ENCODE measurements around the gene COG2. TPM values are rescaled to one million over a fixed set of nuclear protein-coding genes. Genes with fewer than 3 reads are reported as not detected.
A peak's percentile ranks its signal among the peaks of the same experiment; 100 is the strongest.

Gene COG2
- total and polyA plus RNA-seq, 7 experiments from 2014 or later: 21.6 to 47.5 (median 35.3) TPM

GRCh38 chr1:230624097-230624713, 18.1 kb upstream of the COG2 start:
- no peaks in the 10 kb centered on the region for H3K27me3 ChIP-seq (ENCODE audit: control insufficient read depth in 2 of 2, insufficient read depth in 2 of 2, low read length in 2 of 2)
- POLR2A ChIA-PET: no interaction called here
- intact Hi-C loops (cut with micrococcal nuclease): no loop called here
- Mint-ChIP-seq H3K4me3 (no peak overlapping the region), H3K9me3 (no peaks in the 10 kb centered on the region), H3K4me1 (no peaks in the 10 kb centered on the region), H3K27ac (peak overlapping the region in 1 of 9 donors; percentile 51), H3K36me3 (no peaks in the 10 kb centered on the region), H3K27me3 (peaks cover 0 to 24% (median 20%) of the 10 kb centered on the region in 5 donors)
- CTCF ChIA-PET: no interaction called here
- H3K9me3 ChIP-seq (ENCODE audit: control insufficient read depth in 2 of 3, low read length in 3 of 3): no peaks in the 10 kb centered on the region
- no peaks in the 10 kb centered on the region for H3K36me3 ChIP-seq (ENCODE audit: control insufficient read depth in 2 of 3, insufficient read depth in 3 of 3, low read length in 3 of 3)
- H3K4me3 ChIP-seq (ENCODE audit: low read length): no peak overlapping the region
- ATAC-seq: no peak
- H3K27ac ChIP-seq (ENCODE audit: low read depth, low read length): no peak overlapping the region
- no peak for DNase-seq
- H3K4me1 ChIP-seq (ENCODE audit: control insufficient read depth in 2 of 2, insufficient read depth in 2 of 2, low read length in 2 of 2): no peaks in the 10 kb centered on the region

- Histone ChIP-seq H3K27me3 (ENCODE audit: control insufficient read depth in 2 of 2, insufficient read depth in 2 of 2, low read length in 2 of 2) (no peaks in the 10 kb centered on the region), H3K4me3 (ENCODE audit: low read length) (no peak overlapping the region), H3K27ac (ENCODE audit: low read depth, low read length) (no peak overlapping the region), H3K36me3 (ENCODE audit: control insufficient read depth in 2 of 3, insufficient read depth in 3 of 3, low read length in 3 of 3) (no peaks in the 10 kb centered on the region), H3K4me1 (ENCODE audit: control insufficient read depth in 2 of 2, insufficient read depth in 2 of 2, low read length in 2 of 2) (no peaks in the 10 kb centered on the region), H3K9me3 (ENCODE audit: control insufficient read depth in 2 of 3, low read length in 3 of 3) (no peaks in the 10 kb centered on the region)
- Mint-ChIP-seq H3K4me3 (no peak overlapping the region), H3K27ac (no peak overlapping the region), H3K9me3 (no peaks in the 10 kb centered on the region), H3K4me1 (no peaks in the 10 kb centered on the region), H3K27me3 (peaks cover 0 to 17% (median 14%) of the 10 kb centered on the region in 5 donors), H3K36me3 (no peaks in the 10 kb centered on the region)
- CTCF ChIA-PET: no interaction called here
- intact Hi-C loops (cut with micrococcal nuclease): no loop called here
- no peak for DNase-seq
- no peak for ATAC-seq
- POLR2A ChIA-PET: no interaction called here
These were observed 16.0 kb upstream of the COG2 start for GRCh38 chr1:230626232-230626631.

GRCh38 chr1:230627767-230628166, 14.5 kb upstream of the COG2 start:
- intact Hi-C loops (cut with micrococcal nuclease): no loop called here
- Histone ChIP-seq H3K27me3 (ENCODE audit: control insufficient read depth in 2 of 2, insufficient read depth in 2 of 2, low read length in 2 of 2) (no peaks in the 10 kb centered on the region), H3K4me1 (ENCODE audit: control insufficient read depth in 2 of 2, insufficient read depth in 2 of 2, low read length in 2 of 2) (no peaks in the 10 kb centered on the region), H3K9me3 (ENCODE audit: control insufficient read depth in 2 of 3, low read length in 3 of 3) (no peaks in the 10 kb centered on the region), H3K4me3 (ENCODE audit: low read length) (no peak overlapping the region), H3K36me3 (ENCODE audit: control insufficient read depth in 2 of 3, insufficient read depth in 3 of 3, low read length in 3 of 3) (no peaks in the 10 kb centered on the region), H3K27ac (ENCODE audit: low read depth, low read length) (no peak overlapping the region)
- Mint-ChIP-seq H3K4me1 (no peaks in the 10 kb centered on the region), H3K9me3 (no peaks in the 10 kb centered on the region), H3K36me3 (no peaks in the 10 kb centered on the region), H3K4me3 (no peak overlapping the region), H3K27ac (no peak overlapping the region), H3K27me3 (peaks cover 0 to 15% (median 5%) of the 10 kb centered on the region in 5 donors)
- no peak for ATAC-seq
- no peak for DNase-seq
- CTCF ChIA-PET: no interaction called here
- POLR2A ChIA-PET: no interaction called here

- DNase-seq (no peak), ATAC-seq (no peak)
- intact Hi-C loops (cut with micrococcal nuclease): no loop called here
- Histone ChIP-seq H3K36me3 (ENCODE audit: control insufficient read depth in 2 of 3, insufficient read depth in 3 of 3, low read length in 3 of 3) (no peaks in the 10 kb centered on the region), H3K27me3 (ENCODE audit: control insufficient read depth in 2 of 2, insufficient read depth in 2 of 2, low read length in 2 of 2) (no peaks in the 10 kb centered on the region), H3K27ac (ENCODE audit: low read depth, low read length) (no peak overlapping the region), H3K4me3 (ENCODE audit: low read length) (no peak overlapping the region), H3K9me3 (ENCODE audit: control insufficient read depth in 2 of 3, low read length in 3 of 3) (no peaks in the 10 kb centered on the region), H3K4me1 (ENCODE audit: control insufficient read depth in 2 of 2, insufficient read depth in 2 of 2, low read length in 2 of 2) (no peaks in the 10 kb centered on the region)
- no peak overlapping the region for H3K27ac Mint-ChIP-seq
- ChIA-PET POLR2A (no interaction called here), CTCF (no interaction called here)
- H3K9me3 Mint-ChIP-seq: no peaks in the 10 kb centered on the region
- no peaks in the 10 kb centered on the region for H3K4me1 Mint-ChIP-seq
- no peaks in the 10 kb centered on the region for H3K36me3 Mint-ChIP-seq
- H3K4me3 Mint-ChIP-seq: no peak overlapping the region
- H3K27me3 Mint-ChIP-seq: peaks cover 0 to 9% (median 4%) of the 10 kb centered on the region in 5 donors
These were observed 12.8 kb upstream of the COG2 start for GRCh38 chr1:230629511-230629910.

GRCh38 chr1:230631477-230631876, 10.8 kb upstream of the COG2 start:
- Mint-ChIP-seq H3K36me3 (no peaks in the 10 kb centered on the region), H3K4me1 (no peaks in the 10 kb centered on the region), H3K4me3 (no peak overlapping the region), H3K27me3 (peaks cover 5 to 10% (median 7%) of the 10 kb centered on the region in 5 donors), H3K27ac (no peak overlapping the region), H3K9me3 (no peaks in the 10 kb centered on the region)
- no peaks in the 10 kb centered on the region for H3K27me3 ChIP-seq (ENCODE audit: control insufficient read depth in 2 of 2, insufficient read depth in 2 of 2, low read length in 2 of 2)
- DNase-seq: no peak
- H3K27ac ChIP-seq (ENCODE audit: low read depth, low read length): no peak overlapping the region
- H3K4me1 ChIP-seq (ENCODE audit: control insufficient read depth in 2 of 2, insufficient read depth in 2 of 2, low read length in 2 of 2): no peaks in the 10 kb centered on the region
- no peak overlapping the region for H3K4me3 ChIP-seq (ENCODE audit: low read length)
- H3K9me3 ChIP-seq (ENCODE audit: control insufficient read depth in 2 of 3, low read length in 3 of 3): no peaks in the 10 kb centered on the region
- intact Hi-C loops (cut with micrococcal nuclease): no loop called here
- ChIA-PET CTCF (no interaction called here), POLR2A (no interaction called here)
- H3K36me3 ChIP-seq (ENCODE audit: control insufficient read depth in 2 of 3, insufficient read depth in 3 of 3, low read length in 3 of 3): no peaks in the 10 kb centered on the region
- ATAC-seq: no peak

- intact Hi-C loops (cut with micrococcal nuclease): no loop called here
- ATAC-seq (peak; percentile 58), DNase-seq (peak in 1 of 9 donors; percentile 3)
- no peak overlapping the region for H3K27ac Mint-ChIP-seq
- Histone ChIP-seq H3K9me3 (ENCODE audit: control insufficient read depth in 2 of 3, low read length in 3 of 3) (no peaks in the 10 kb centered on the region), H3K4me1 (ENCODE audit: control insufficient read depth in 2 of 2, insufficient read depth in 2 of 2, low read length in 2 of 2) (no peaks in the 10 kb centered on the region), H3K4me3 (ENCODE audit: low read length) (no peak overlapping the region), H3K36me3 (ENCODE audit: control insufficient read depth in 2 of 3, insufficient read depth in 3 of 3, low read length in 3 of 3) (no peaks in the 10 kb centered on the region), H3K27ac (ENCODE audit: low read depth, low read length) (no peak overlapping the region), H3K27me3 (ENCODE audit: control insufficient read depth in 2 of 2, insufficient read depth in 2 of 2, low read length in 2 of 2) (no peaks in the 10 kb centered on the region)
- no peaks in the 10 kb centered on the region for H3K36me3 Mint-ChIP-seq
- H3K27me3 Mint-ChIP-seq: peaks cover 13 to 15% (median 14%) of the 10 kb centered on the region in 5 donors
- no peak overlapping the region for H3K4me3 Mint-ChIP-seq
- ChIA-PET CTCF (no interaction called here), POLR2A (no interaction called here)
- H3K4me1 Mint-ChIP-seq: no peaks in the 10 kb centered on the region
- H3K9me3 Mint-ChIP-seq: no peaks in the 10 kb centered on the region
These were observed 9.9 kb upstream of the COG2 start for GRCh38 chr1:230632273-230632873.

- POLR2A ChIA-PET: no interaction called here
- ATAC-seq: no peak
- Histone ChIP-seq H3K4me1 (ENCODE audit: control insufficient read depth in 2 of 2, insufficient read depth in 2 of 2, low read length in 2 of 2) (no peaks in the 10 kb centered on the region), H3K36me3 (ENCODE audit: control insufficient read depth in 2 of 3, insufficient read depth in 3 of 3, low read length in 3 of 3) (no peaks in the 10 kb centered on the region), H3K27ac (ENCODE audit: low read depth, low read length) (no peak overlapping the region), H3K27me3 (ENCODE audit: control insufficient read depth in 2 of 2, insufficient read depth in 2 of 2, low read length in 2 of 2) (peaks cover 0 to 4% of the 10 kb centered on the region in 2 donors), H3K4me3 (ENCODE audit: low read length) (no peak overlapping the region), H3K9me3 (ENCODE audit: control insufficient read depth in 2 of 3, low read length in 3 of 3) (no peaks in the 10 kb centered on the region)
- H3K4me3 Mint-ChIP-seq: no peak overlapping the region
- no peaks in the 10 kb centered on the region for H3K9me3 Mint-ChIP-seq
- H3K27ac Mint-ChIP-seq: no peak overlapping the region
- CTCF ChIA-PET: no interaction called here
- H3K27me3 Mint-ChIP-seq: peaks cover 13 to 24% (median 19%) of the 10 kb centered on the region in 5 donors
- intact Hi-C loops (cut with micrococcal nuclease): no loop called here
- no peak for DNase-seq
- H3K4me1 Mint-ChIP-seq: no peaks in the 10 kb centered on the region
- no peaks in the 10 kb centered on the region for H3K36me3 Mint-ChIP-seq
These were observed 8.8 kb upstream of the COG2 start for GRCh38 chr1:230633469-230633868.
